IPS DF 6.9 (cell line): ENCODE measurements around the gene RASSF10.

Experiments
- DNase-seq: peaks from one replicate; pipeline ENCODE4 v3.0.0-alpha.2; 2013; ENCODE audit warnings: low read depth, low spot score
- H3K27ac ChIP-seq: one replicate; pipeline ENCODE4 v1.5.1; 2013; ENCODE audit warnings: low read length, control low read depth
- H3K27me3 ChIP-seq: 2 replicates; pipeline ENCODE4 v1.6.1; 2013; ENCODE audit warnings: mild to moderate bottlenecking, low read length; ENCODE audit not compliant: control insufficient read depth, insufficient read depth
- H3K36me3 ChIP-seq: 2 replicates; pipeline ENCODE4 v1.6.1; 2013; ENCODE audit warnings: low read length; ENCODE audit not compliant: control insufficient read depth, insufficient read depth
- H3K4me1 ChIP-seq: 2 replicates; pipeline ENCODE4 v1.6.1; 2013; ENCODE audit warnings: low read length; ENCODE audit not compliant: control insufficient read depth, insufficient read depth
- H3K4me3 ChIP-seq: 2 replicates; pipeline ENCODE4 v1.5.1; 2013; ENCODE audit warnings: mild to moderate bottlenecking, low read length
- H3K9me3 ChIP-seq: 2 replicates; pipeline ENCODE4 v1.6.1; 2013; ENCODE audit warnings: low read length, inconsistent platforms; ENCODE audit not compliant: control insufficient read depth, insufficient read depth
- WGBS: extraction: QIAGEN DNeasy Blood & Tissue Kit; methylation state at CpG from one replicate; pipeline ENCODE4 v1.1.7; 2013; ENCODE audit warnings: mixed read lengths, missing lambda C conversion rate; ENCODE audit not compliant: insufficient read length, insufficient coverage; 5-methylcytosine and 5-hydroxymethylcytosine counted together

RASSF10 gene

GRCh38 chr11:13054278-13054677 lies 45.2 kb downstream of the RASSF10 start:
- WGBS = no CpG with 5 or more reads among the region's 3 CpGs
- no peaks in the 10 kb centered on the region for H3K36me3 ChIP-seq

DNA sequence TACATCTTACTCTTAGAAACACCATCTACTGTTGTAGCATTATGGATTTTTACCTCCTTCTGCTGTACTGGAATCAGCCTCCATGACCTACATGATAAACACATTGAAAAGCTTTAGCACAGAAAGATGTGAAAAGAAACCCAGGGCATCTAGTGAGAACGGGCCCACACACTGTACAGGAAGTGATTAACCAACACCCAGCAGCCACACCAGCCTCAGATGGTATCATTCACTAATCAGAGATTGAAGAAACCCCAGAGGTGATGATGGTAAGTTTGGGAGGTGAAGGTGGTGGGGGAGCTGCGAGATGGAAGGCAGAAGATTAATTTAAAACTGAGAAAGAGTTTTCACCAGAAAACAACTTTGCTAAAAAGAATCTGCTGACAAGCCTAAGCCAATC lies 46.1 kb downstream of the RASSF10 start:
- Histone ChIP-seq H3K27me3 (no peaks in the 10 kb centered on the region), H3K27ac (no peak overlapping the region), H3K4me3 (no peak overlapping the region), H3K4me1 (no peaks in the 10 kb centered on the region), H3K36me3 (no peaks in the 10 kb centered on the region), H3K9me3 (no peaks in the 10 kb centered on the region)
- no peak for DNase-seq
- no CpG with 5 or more reads among the region's 2 CpGs for WGBS

More at GRCh38 chr11:13054278-13054677, 45.2 kb downstream of the RASSF10 start:
- no peak overlapping the region for H3K4me3 ChIP-seq
- no peak for DNase-seq
- no peaks in the 10 kb centered on the region for H3K4me1 ChIP-seq
- no peaks in the 10 kb centered on the region for H3K9me3 ChIP-seq
- no peaks in the 10 kb centered on the region for H3K27me3 ChIP-seq
- H3K27ac ChIP-seq = no peak overlapping the region

GRCh38 chr11:13061294-13061990 lies 52.3 kb downstream of the RASSF10 start:
- H3K4me3 ChIP-seq = no peak overlapping the region
- no peaks in the 10 kb centered on the region for H3K36me3 ChIP-seq
- H3K27me3 ChIP-seq = no peaks in the 10 kb centered on the region
- H3K4me1 ChIP-seq = no peaks in the 10 kb centered on the region
- no peaks in the 10 kb centered on the region for H3K9me3 ChIP-seq
- WGBS = no CpG with 5 or more reads among the region's 3 CpGs
- no peak overlapping the region for H3K27ac ChIP-seq
- DNase-seq = no peak
